Thoracic aorta (tissue), 2 donors: ENCODE data around the gene BCAT1. TPM values are rescaled to one million over a fixed set of nuclear protein-coding genes. Genes with fewer than 3 reads are reported as not detected.

Experiments used
- ATAC-seq: fragments of 150-250 bp; one replicate; pipeline ENCODE4 v1.8.0; 2017; ENCODE audit warnings: low read depth; ENCODE audit not compliant: insufficient number of reproducible peaks, low FRiP score
- DNase-seq: peaks from one replicate; pipeline ENCODE4 v3.0.0-alpha.2; 2020; ENCODE audit warnings: low spot score
- H3K27ac ChIP-seq, 2 donors: fragments of 200-600 bp; sonication (generic); 1 replicate in 1 of 2; 2 replicates in 1 of 2; pipeline ENCODE4 v1.5.1; 2016; ENCODE audit warnings: mild to moderate bottlenecking in 2 of 2, moderate library complexity in 2 of 2
- H3K27me3 ChIP-seq: fragments of 200-600 bp; sonication (generic); replicated peaks from 2 replicates; pipeline ENCODE4 v1.6.0; 2016; ENCODE audit warnings: mild to moderate bottlenecking; ENCODE audit not compliant: insufficient read depth
- H3K36me3 ChIP-seq: fragments of 200-600 bp; sonication (generic); one replicate; pipeline ENCODE4 v1.5.1; 2016
- H3K4me1 ChIP-seq, 2 donors: fragments of 200-600 bp; sonication (generic); 1 replicate in 1 of 2; 2 replicates in 1 of 2; pipeline versions ENCODE4 v1.5.1 to v1.6.0; 2016; ENCODE audit warnings: low read depth in 2 of 2, mild to moderate bottlenecking in 1 of 2; ENCODE audit not compliant: control insufficient read depth in 1 of 2
- H3K4me3 ChIP-seq: fragments of 200-600 bp; sonication (generic); 2 replicates; pipeline ENCODE4 v1.5.1; 2016; ENCODE audit warnings: mild to moderate bottlenecking
- H3K9me3 ChIP-seq: fragments of 200-600 bp; sonication (generic); 2 replicates; pipeline ENCODE4 v1.5.1; 2016
- CTCF ChIP-seq: fragments of 200-600 bp; sonication (generic); IDR thresholded peaks from one replicate; pipeline ENCODE4 v1.5.1; 2019; ENCODE audit warnings: antibody characterized with exemption
- total RNA-seq, 2 donors: library from RNA; depleted of rRNA; stranded (reverse); fragments of >200 nt; gene quantifications; one replicate each; pipeline versions ENCODE4 v1.1.0 to v1.2.3, GENCODE V29; 2016

The BCAT1 gene
- total RNA-seq, 2 donors from 2014 or later: 24.9 to 28.6 TPM

- ATAC-seq: no peak
- Histone ChIP-seq H3K9me3 (no peaks in the 10 kb centered on the region), H3K27ac (no peak overlapping the region), H3K4me1 (no peaks in the 10 kb centered on the region), H3K4me3 (no peak overlapping the region), H3K36me3 (no peaks in the 10 kb centered on the region), H3K27me3 (no peaks in the 10 kb centered on the region)
- no peak for DNase-seq
- no peak for TF ChIP-seq CTCF
Observed at GRCh38 chr12:24764712-24765111, 184.2 kb downstream of the BCAT1 start.

GRCh38 chr12:24760606-24761378 lies 188.1 kb downstream of the BCAT1 start:
- H3K9me3 ChIP-seq: no peaks in the 10 kb centered on the region
- no peak overlapping the region for H3K4me3 ChIP-seq
- no peaks in the 10 kb centered on the region for H3K4me1 ChIP-seq
- no peaks in the 10 kb centered on the region for H3K36me3 ChIP-seq
- ATAC-seq (no peak), DNase-seq (no peak)
- no peak overlapping the region for H3K27ac ChIP-seq
- no peaks in the 10 kb centered on the region for H3K27me3 ChIP-seq
- no peak for TF ChIP-seq CTCF

GRCh38 chr12:24760162-24760561 lies 188.7 kb downstream of the BCAT1 start:
- ATAC-seq: no peak
- Histone ChIP-seq H3K27ac (no peak overlapping the region), H3K4me1 (no peaks in the 10 kb centered on the region), H3K9me3 (no peaks in the 10 kb centered on the region), H3K27me3 (no peaks in the 10 kb centered on the region), H3K4me3 (no peak overlapping the region), H3K36me3 (no peaks in the 10 kb centered on the region)
- no peak for DNase-seq
- TF ChIP-seq CTCF: no peak

Other genes starting within 250 kb of the BCAT1 start
- not detected for gene DNAI7, start 246.1 kb upstream of the BCAT1 start, total RNA-seq
- gene ETFRF1, start 246.1 kb upstream of the BCAT1 start, total RNA-seq: 10 to 100 TPM; 21.8 to 39.1 TPM